GM19397 (cell line): Measurements from ENCODE around the gene NT5DC4.

Experiments used
- ATAC-seq: cut with Tn5 transposase; IDR thresholded peaks from one replicate; pipeline ENCODE4 v1.9.1; 2021; ENCODE audit warnings: mild to moderate bottlenecking, moderate library complexity; ENCODE audit not compliant: unreplicated experiment

Gene NT5DC4

DNA sequence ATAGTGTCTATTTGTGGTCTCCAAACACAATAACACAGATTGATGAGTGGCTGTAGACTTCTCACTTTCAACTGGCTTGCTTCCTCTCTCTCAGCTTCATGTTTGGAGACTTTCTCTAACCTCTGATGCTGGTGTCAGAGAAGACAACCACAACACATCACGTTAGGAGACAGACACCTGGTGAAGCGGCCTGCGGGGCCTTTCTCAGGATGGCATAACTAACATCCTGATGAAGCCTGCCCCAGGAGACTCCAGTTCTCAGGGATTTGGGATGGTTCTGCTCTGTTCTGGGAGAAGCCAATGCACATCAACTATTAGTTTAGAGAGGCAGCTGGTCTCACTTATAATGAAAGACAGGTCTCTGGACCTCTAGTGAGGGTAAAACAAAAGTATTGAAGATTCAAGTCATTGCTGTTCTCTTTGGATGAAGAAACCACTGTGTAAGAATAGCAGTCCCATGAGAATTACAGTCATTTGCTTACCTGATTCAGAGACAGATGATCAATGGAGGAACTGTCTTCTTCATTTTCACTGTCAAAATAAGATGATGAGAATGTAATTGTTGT, 61.5 kb downstream of the NT5DC4 start:
- peak; percentile 79 for ATAC-seq

DNA sequence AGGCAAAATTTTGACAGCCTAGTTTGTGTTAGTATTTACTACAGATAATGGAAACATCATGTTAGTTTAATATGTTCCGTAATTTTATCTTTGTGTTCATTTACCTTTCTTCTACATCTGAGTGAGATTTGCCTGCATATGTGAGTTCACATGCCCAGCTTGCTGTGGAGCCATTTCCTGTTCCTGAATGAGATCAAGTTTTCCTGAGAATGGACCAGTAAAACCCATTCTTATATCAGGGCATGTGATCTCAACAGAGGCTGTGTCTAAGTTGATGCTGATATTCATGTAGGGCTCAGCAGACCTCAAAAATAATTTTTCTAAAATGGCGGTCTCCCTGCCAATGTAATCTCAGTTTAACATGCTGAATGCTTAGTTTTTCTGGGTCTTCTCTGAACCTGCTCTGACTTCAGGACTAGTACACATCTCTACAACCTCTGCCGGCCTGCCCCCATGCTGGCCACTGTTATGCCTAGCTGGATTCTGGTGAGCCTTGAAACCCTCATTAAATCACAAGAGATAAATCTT, 62.4 kb downstream of the NT5DC4 start:
- ATAC-seq = no peak

DNA sequence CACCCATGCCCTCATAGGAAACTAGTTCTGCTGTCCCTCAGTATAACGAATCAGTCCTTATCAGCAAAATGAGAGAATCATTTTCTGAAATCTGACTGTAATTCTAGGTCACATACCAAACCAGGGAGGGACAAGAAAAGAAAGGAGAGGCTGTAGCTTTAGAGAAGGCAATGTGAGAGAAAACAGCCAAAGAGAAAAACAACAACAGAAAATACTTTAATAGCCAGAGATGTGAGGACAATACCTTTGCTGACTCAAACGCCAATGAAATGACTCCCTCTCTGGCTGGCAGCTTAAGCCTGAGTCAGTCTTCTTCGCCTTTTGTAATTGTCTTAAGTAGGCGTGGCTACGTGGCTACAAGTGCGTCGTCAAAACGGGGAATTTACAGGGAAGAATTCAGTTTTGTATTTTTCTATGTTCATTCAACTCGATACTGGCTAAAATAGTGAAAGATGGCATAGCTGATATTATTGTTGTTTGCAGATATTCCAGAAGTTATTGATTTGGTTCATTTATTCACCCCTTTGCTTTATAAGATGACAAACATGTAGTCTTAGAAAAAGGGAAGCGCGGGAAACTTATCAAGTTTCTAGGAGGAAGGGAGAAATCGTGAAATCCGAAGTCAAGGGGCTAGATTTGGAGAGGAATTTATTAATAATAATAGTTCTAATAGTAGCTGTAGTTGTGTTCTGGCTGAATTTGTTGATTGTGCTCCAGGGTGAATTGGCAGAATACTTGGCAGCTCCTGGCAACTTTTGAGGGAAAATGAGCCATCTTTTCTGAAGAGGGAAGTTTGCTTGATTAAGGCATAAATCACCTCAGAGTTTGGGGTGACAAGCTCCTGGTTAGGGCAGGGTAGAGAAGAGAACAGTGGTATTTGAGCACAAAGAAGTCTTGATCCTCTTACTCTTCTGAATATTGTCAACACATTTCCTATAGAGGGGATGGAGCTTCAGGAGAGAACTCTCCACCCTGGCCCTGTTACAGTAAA, 63.7 kb downstream of the NT5DC4 start, which contains the start of gene IL1A:
Gene IL1A, minus strand, starts transcription at position 295 of the 991 bp plus-strand sequence. CDS start 723 bp downstream, outside the sequence.
- no peak for ATAC-seq

DNA sequence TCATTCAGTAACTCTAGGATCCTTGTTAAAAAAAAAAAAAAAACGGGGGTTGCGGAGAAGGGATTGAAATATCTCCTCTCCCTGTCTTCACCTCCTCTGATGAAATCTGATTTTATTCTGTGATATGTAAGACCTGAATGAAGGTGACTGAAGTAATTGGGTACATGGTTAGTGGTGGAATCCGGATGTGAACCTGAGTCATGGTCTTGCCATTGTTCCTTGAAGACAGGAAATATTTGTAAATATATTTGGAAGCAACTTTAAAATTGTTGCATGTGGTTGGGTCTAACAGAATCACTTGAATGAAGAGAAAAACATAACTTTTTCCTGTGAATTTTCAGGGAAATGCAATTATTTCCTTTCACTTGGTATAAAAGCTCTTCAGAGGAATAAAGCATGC, 66.5 kb downstream of the NT5DC4 start:
- no peak for ATAC-seq

DNA sequence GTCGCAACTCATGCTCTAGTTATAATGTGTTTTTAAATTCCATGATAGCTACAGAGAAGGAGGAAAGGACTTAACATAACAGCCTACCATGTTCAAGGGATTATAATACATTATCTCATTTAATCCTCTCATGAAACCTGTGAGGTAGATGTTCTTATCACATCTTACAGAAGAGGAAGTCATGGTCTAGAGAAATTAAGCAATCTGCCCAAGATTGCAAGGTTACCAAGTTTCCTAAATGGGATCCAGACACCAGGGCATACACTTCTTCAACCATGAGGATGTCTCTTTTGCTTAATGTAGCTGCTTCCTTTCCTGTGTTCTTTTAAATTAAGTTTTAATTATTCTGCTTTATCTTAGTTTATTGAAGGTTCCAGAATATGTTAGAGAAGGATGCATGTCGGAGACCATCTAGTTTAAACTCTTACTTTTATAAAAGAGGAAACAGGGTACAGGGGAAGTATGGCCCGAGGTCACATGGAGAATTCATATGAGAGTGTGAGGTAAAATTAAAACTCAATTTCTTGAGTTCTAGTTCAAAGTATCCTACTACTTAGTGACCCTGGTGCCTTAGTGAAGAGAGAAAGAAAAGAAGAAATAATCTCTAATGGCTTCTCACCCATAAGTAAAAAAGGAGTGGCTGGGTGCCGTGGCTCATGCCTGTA, 67.0 kb downstream of the NT5DC4 start:
- ATAC-seq = no peak

DNA sequence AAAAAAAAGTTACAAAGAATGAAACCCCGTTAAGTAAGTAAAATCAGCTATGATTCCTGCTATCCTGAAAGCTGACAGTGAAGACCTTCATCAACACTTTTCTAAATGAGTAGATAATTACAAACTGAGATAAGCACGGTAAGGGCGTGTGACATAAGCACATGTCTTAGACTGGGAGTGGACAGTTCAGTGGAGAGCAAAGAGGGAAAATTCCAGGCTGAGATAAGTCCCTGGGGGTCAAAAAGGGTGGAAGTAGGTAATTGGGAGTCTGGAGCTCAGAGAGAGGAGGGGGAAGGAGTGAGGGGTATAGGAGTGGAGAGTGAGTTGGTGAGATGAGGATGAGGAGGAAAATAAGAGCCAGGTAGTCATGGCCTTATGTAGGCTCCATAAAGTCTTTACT, 67.8 kb downstream of the NT5DC4 start:
- ATAC-seq = no peak
